ENCODE measurements around the gene ZNHIT6. TPM values are rescaled to one million over a fixed set of nuclear protein-coding genes. Genes with fewer than 3 reads are reported as not detected.

Gene ZNHIT6
- total RNA-seq, 8 experiments from 2014 or later = 17.4 to 31.0 (median 24.0) TPM

GRCh38 chr1:85609976-85610375, 98.3 kb downstream of the ZNHIT6 start:
- no peak for ATAC-seq (replicated peaks in 6 of 8)
- Histone ChIP-seq H3K4me3 (no peak overlapping the region), H3K27ac (no peak overlapping the region), H3K4me1 (replicated peaks in 1 of 2) (peaks cover 0 to 8% of the 10 kb centered on the region in 2 donors)
- in situ Hi-C loops (cut with MboI; ENCODE audit: low pct_unique_long_range_greater_than_20kb in 2 of 9, low sequenced_read_pairs in 9 of 9, unreplicated experiment in 9 of 9) = no loop called here

DNA sequence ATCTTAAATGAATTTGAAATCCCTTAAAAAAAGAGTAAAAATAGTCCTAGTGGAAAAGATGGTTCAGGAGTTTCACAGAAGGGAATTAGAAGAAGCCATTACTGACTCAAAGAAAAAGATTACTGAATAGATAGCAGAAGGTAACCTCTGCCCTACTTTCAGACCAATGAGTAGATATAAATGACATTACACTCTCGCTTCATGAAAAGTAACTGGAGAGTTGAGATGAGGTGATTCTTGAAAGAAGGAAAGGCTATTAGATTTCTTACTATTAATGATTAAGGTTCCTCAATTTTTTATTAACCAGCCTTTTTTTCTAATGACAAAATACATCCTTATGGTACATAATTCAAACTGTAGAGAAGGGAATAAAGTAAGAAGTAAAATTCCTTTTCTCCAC, 99.4 kb downstream of the ZNHIT6 start:
- WGBS, 10 experiments = 83 to 100% (median 100%) methylated on average over 1 of the region's 1 CpG; no CpG with 5 or more reads in 3 of the 10 experiments
- no peak overlapping the region for H3K27ac ChIP-seq
- in situ Hi-C loops (cut with MboI; ENCODE audit: low pct_unique_long_range_greater_than_20kb in 2 of 9, low sequenced_read_pairs in 9 of 9, unreplicated experiment in 9 of 9) = no loop called here

DNA sequence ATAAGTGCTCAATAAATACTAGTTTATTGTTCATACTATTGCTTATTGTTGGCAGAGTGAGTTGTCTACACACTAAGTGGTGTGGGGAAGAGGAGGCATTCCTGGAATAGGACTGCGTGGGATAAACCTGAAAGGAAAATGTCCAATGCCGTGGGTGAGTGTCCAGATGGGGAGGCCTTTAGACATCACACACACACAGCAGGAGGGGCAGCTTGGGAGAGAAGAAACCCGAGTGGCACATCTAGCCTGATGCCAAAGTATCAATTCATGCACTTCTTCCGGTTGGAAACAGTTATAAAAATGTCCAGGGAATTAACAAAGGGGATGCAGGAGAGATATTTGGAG, 100.3 kb downstream of the ZNHIT6 start:
- H3K4me3 ChIP-seq = no peak overlapping the region
- WGBS, 10 experiments = 65 to 100% (median 87%) methylated on average over 2 to 4 of the region's 4 CpGs; no CpG with 5 or more reads in 3 of the 10 experiments
- no peak for ATAC-seq (replicated peaks in 6 of 8)
- H3K4me1 ChIP-seq (replicated peaks in 1 of 2) = peaks cover 0 to 8% of the 10 kb centered on the region in 2 donors
- H3K27ac ChIP-seq = no peak overlapping the region
- in situ Hi-C loops (cut with MboI; ENCODE audit: low pct_unique_long_range_greater_than_20kb in 2 of 9, low sequenced_read_pairs in 9 of 9, unreplicated experiment in 9 of 9) = no loop called here

More for the DNA sequence above, 99.4 kb downstream of the ZNHIT6 start:
- ATAC-seq (replicated peaks in 6 of 8) = no peak
- no peak overlapping the region for H3K4me3 ChIP-seq
- H3K4me1 ChIP-seq (replicated peaks in 1 of 2) = peaks cover 0 to 8% of the 10 kb centered on the region in 2 donors

DNA sequence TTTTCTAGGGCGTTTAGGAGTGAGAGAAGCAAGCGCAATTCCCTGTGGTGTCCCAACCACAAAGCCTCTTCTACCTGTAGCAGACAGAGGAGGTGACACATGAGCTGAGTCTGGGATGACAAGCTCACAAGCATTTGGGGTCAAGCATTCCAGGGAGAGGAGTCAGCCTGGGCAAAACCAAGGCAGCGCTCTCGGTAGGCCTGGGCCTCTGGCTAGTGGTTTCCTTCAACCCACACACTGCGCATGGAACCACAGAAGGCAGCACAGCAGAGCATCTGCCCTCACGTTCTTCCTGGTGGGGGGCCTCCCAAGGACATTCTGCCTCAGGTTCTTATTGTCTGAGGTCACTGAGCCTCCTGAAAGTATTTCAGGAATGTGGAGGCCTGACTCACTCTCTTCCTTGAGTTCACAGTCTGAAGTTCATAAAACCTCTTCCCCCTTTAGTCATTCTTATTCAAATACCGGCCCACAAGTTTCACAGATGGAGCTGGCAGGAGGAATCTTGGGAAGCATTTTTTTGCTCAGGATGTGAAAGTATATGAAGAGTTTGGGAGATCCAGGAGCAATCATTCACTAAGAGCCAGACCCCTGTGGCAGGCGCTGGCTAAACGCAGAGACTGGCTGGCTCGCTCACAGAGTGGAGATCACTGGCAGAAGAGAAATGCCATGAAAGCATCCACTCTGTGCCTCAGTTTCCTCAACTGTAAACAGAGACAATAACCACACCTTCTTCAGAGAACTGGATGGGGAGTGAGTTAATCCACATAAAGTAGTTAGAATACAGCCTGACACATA, 100.9 kb downstream of the ZNHIT6 start:
- WGBS, 10 experiments = 0 to 74% (median 36%) methylated on average over 2 to 10 of the region's 10 CpGs; no CpG with 5 or more reads in 1 of the 10 experiments
- ATAC-seq (replicated peaks in 6 of 8) = peak; percentile 60 to 81 (median 76)

DNA sequence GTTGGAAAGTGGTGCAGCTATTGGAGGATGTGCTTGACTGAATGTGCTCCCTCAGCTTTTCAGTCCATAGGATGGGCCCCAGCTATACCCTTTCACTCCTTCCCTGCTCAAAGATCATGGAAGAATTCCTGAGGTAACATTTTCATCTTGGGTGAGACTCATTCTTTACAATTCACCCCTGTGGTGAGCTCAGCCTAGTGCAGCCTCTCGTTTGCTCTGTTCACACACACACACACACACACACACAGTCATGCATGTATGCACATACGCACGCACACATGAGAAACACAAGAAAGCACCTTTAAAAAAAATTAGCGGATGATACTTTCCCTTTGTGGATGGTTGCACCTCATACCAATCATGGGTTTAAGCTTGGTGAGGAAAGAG, 101.8 kb downstream of the ZNHIT6 start:
- in situ Hi-C loops (cut with MboI; ENCODE audit: low pct_unique_long_range_greater_than_20kb in 2 of 9, low sequenced_read_pairs in 9 of 9, unreplicated experiment in 9 of 9) = no loop called here

More for the DNA sequence above, 100.9 kb downstream of the ZNHIT6 start:
- Histone ChIP-seq H3K4me1 (replicated peaks in 1 of 2) (peaks cover 0 to 8% of the 10 kb centered on the region in 2 donors), H3K4me3 (no peak overlapping the region), H3K27ac (no peak overlapping the region)
- in situ Hi-C loops (cut with MboI; ENCODE audit: low pct_unique_long_range_greater_than_20kb in 2 of 9, low sequenced_read_pairs in 9 of 9, unreplicated experiment in 9 of 9) = no loop called here

GRCh38 chr1:85605484-85606413, 102.5 kb downstream of the ZNHIT6 start:
- ATAC-seq (replicated peaks in 6 of 8) = no peak
- Histone ChIP-seq H3K4me3 (no peak overlapping the region), H3K27ac (no peak overlapping the region), H3K4me1 (replicated peaks in 1 of 2) (peaks cover 0 to 8% of the 10 kb centered on the region in 2 donors)
- in situ Hi-C loops (cut with MboI; ENCODE audit: low pct_unique_long_range_greater_than_20kb in 2 of 9, low sequenced_read_pairs in 9 of 9, unreplicated experiment in 9 of 9) = no loop called here
- 62 to 100% (median 91%) methylated on average over 1 to 8 of the region's 8 CpGs; no CpG with 5 or more reads in 3 of the 10 experiments for WGBS, 10 experiments

More for the DNA sequence above, 101.8 kb downstream of the ZNHIT6 start:
- 80 to 100% (median 90%) methylated on average over 1 to 4 of the region's 4 CpGs; no CpG with 5 or more reads in 3 of the 10 experiments for WGBS, 10 experiments
- H3K4me1 ChIP-seq (replicated peaks in 1 of 2) = peaks cover 0 to 8% of the 10 kb centered on the region in 2 donors
- no peak overlapping the region for H3K4me3 ChIP-seq
- ATAC-seq (replicated peaks in 6 of 8) = no peak
- no peak overlapping the region for H3K27ac ChIP-seq

- WGBS, 10 experiments = 92 to 100% (median 97%) methylated on average over 1 to 3 of the region's 3 CpGs; no CpG with 5 or more reads in 2 of the 10 experiments
- no peak overlapping the region for H3K27ac ChIP-seq
- no peak overlapping the region for H3K4me3 ChIP-seq
- in situ Hi-C loops (cut with MboI; ENCODE audit: low pct_unique_long_range_greater_than_20kb in 2 of 9, low sequenced_read_pairs in 9 of 9, unreplicated experiment in 9 of 9) = no loop called here
- H3K4me1 ChIP-seq (replicated peaks in 1 of 2) = peaks cover 0 to 8% of the 10 kb centered on the region in 2 donors
- no peak for ATAC-seq (replicated peaks in 6 of 8)
These were observed 103.8 kb downstream of the ZNHIT6 start for GRCh38 chr1:85604298-85604997.

GRCh38 chr1:85603086-85603880, 105.0 kb downstream of the ZNHIT6 start:
- Histone ChIP-seq H3K27ac (no peak overlapping the region), H3K4me3 (no peak overlapping the region), H3K4me1 (replicated peaks in 1 of 2) (peaks cover 0 to 8% of the 10 kb centered on the region in 2 donors)
- 64 to 100% (median 83%) methylated on average over 2 to 7 of the region's 7 CpGs for WGBS, 10 experiments
- in situ Hi-C loops (cut with MboI; ENCODE audit: low pct_unique_long_range_greater_than_20kb in 2 of 9, low sequenced_read_pairs in 9 of 9, unreplicated experiment in 9 of 9) = no loop called here
- no peak for ATAC-seq (replicated peaks in 6 of 8)

DNA sequence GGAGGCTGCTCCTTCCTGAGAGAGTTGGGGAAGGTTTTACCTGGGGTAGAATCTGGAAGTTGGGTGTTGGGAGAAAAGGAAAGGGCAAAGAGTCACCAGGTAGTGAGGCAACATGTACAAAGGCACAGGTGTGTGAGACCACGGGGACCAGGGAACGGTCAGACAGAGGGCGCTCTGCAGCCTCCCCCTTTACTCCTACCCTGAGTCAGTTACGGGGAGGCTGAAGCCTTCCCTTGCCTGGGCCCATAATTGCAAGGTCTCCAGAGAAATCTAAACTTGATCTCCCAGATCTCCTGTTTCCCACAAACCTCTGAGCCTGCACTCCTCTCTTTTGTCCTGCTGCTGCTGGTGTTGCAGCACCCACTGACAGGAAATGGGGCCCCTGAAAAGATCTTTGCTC, 105.7 kb downstream of the ZNHIT6 start:
- 83 to 92% (median 87%) methylated on average over 2 to 3 of the region's 4 CpGs; no CpG with 5 or more reads in 7 of the 10 experiments for WGBS, 10 experiments
- no peak for ATAC-seq (replicated peaks in 6 of 8)
- H3K4me1 ChIP-seq (replicated peaks in 1 of 2) = peaks cover 0 to 8% of the 10 kb centered on the region in 2 donors
- no peak overlapping the region for H3K4me3 ChIP-seq
- in situ Hi-C loops (cut with MboI; ENCODE audit: low pct_unique_long_range_greater_than_20kb in 2 of 9, low sequenced_read_pairs in 9 of 9, unreplicated experiment in 9 of 9) = no loop called here
- H3K27ac ChIP-seq = no peak overlapping the region

GRCh38 chr1:85601901-85602300, 106.3 kb downstream of the ZNHIT6 start:
- 60 to 100% (median 88%) methylated on average over 1 to 4 of the region's 4 CpGs; no CpG with 5 or more reads in 2 of the 10 experiments for WGBS, 10 experiments
- H3K4me3 ChIP-seq = no peak overlapping the region
- in situ Hi-C loops (cut with MboI; ENCODE audit: low pct_unique_long_range_greater_than_20kb in 2 of 9, low sequenced_read_pairs in 9 of 9, unreplicated experiment in 9 of 9) = no loop called here
- peak in 1 of 8 experiments; percentile 96 for ATAC-seq (replicated peaks in 6 of 8)
- H3K27ac ChIP-seq = no peak overlapping the region
- H3K4me1 ChIP-seq (replicated peaks in 1 of 2) = peaks cover 0 to 2% of the 10 kb centered on the region in 2 donors

- Histone ChIP-seq H3K27ac (no peak overlapping the region), H3K4me3 (no peak overlapping the region), H3K4me1 (replicated peaks in 1 of 2) (no peaks in the 10 kb centered on the region)
- 37 to 82% (median 65%) methylated on average over 1 to 2 of the region's 2 CpGs for WGBS, 10 experiments
- no peak for ATAC-seq (replicated peaks in 6 of 8)
- in situ Hi-C loops (cut with MboI; ENCODE audit: low pct_unique_long_range_greater_than_20kb in 2 of 9, low sequenced_read_pairs in 9 of 9, unreplicated experiment in 9 of 9) = loop anchor here in 1 of 9 experiments (25.0 kb wide), 1 partner anchor 287 kb away; no protein-coding TSS in a partner anchor
These were observed 108.6 kb downstream of the ZNHIT6 start for GRCh38 chr1:85599681-85600080.

All from motor neuron (in vitro differentiated cells).